GM12865 (cell line): ENCODE results near the gene PCDHGA7.
A peak's percentile ranks its signal among the peaks of the same experiment; 100 is the strongest.
"Not testable (repeated sequence)": the region's sequence is repeated elsewhere in the genome, so short reads cannot be mapped to it uniquely, and the experiment has no call there.

Experiments used
- DNase-seq: peaks from one replicate; pipeline ENCODE4 v3.0.0; 2010; ENCODE audit warnings: low read depth
- H3K4me3 ChIP-seq: 2 replicates; pipeline ENCODE4 v1.5.1; 2011; ENCODE audit warnings: mild to moderate bottlenecking, low read depth, low read length, control low read depth
- CTCF ChIP-seq: IDR thresholded peaks from 2 replicates; pipeline ENCODE4 v1.5.1; 2011; ENCODE audit warnings: low read length, control low read depth, low read depth, inconsistent platforms; ENCODE audit not compliant: insufficient read depth; ENCODE audit errors: missing control alignments

The PCDHGA7 gene

GRCh38 chr5:141387557-141388311 is 5.2 kb downstream of the PCDHGA7 start, which contains the start of gene PCDHGB4:
Gene PCDHGB4, plus strand, starts transcription at chr5:141387698. Its CDS starts 187 bp downstream, at chr5:141387885.
- peak; percentile 55 for TF ChIP-seq CTCF
- H3K4me3 ChIP-seq: peak within 1 kb of the TSS; percentile 48
- DNase-seq: peak; percentile 65

- DNase-seq: no peak
- no peak for TF ChIP-seq CTCF
- H3K4me3 ChIP-seq: no peak overlapping the region
Observed at GRCh38 chr5:141388661-141389060, 6.1 kb downstream of the PCDHGA7 start.

GRCh38 chr5:141389153-141390042 is 6.9 kb downstream of the PCDHGA7 start:
- TF ChIP-seq CTCF: no peak
- no peak for DNase-seq
- no peak overlapping the region for H3K4me3 ChIP-seq

- no peak within 1 kb of the TSS for H3K4me3 ChIP-seq
- DNase-seq: no peak
- TF ChIP-seq CTCF: no peak
Observed at GRCh38 chr5:141392429-141393198, 10.1 kb downstream of the PCDHGA7 start, which contains the start of gene PCDHGA8. Gene PCDHGA8, plus strand, starts transcription at chr5:141392633. Its CDS starts 181 bp downstream, at chr5:141392814.

GRCh38 chr5:141393267-141393666 is 10.7 kb downstream of the PCDHGA7 start:
- TF ChIP-seq CTCF: no peak
- no peak for DNase-seq
- no peak overlapping the region for H3K4me3 ChIP-seq

- DNase-seq, H3K4me3 ChIP-seq: not testable (repeated sequence)
Observed at GRCh38 chr5:141394401-141395187, 12.1 kb downstream of the PCDHGA7 start.
